Activated T-helper 2 cell treated with anti-CD3 and anti-CD28 coated beads, Interferon-gamma antibody, Interleukin-2, Interleukin-4, amounts not matched to agents 10 μg/mL and 5 μg/mL and 100 μg/mL, durations not matched to agents 14 hours and 24 hours and 36 hours (primary cell): ENCODE data around the gene PHLDB3. TPM values are rescaled to one million over a fixed set of nuclear protein-coding genes. Genes with fewer than 3 reads are reported as not detected.

Source experiments
- DNase-seq: peaks from one replicate; pipeline ENCODE4 v3.0.0; 2021; ENCODE audit warnings: low spot score
- H3K27ac Mint-ChIP-seq: one replicate; pipeline ENCODE4 v1.8.0; 2021; ENCODE audit warnings: mixed read lengths
- H3K27me3 Mint-ChIP-seq: one replicate; pipeline ENCODE4 v1.8.0; 2021; ENCODE audit warnings: low read depth, mixed read lengths
- H3K36me3 Mint-ChIP-seq: one replicate; pipeline ENCODE4 v1.8.0; 2021; ENCODE audit warnings: low read depth, mixed read lengths
- H3K4me1 Mint-ChIP-seq: one replicate; pipeline ENCODE4 v1.8.0; 2021; ENCODE audit warnings: low read depth, mixed read lengths
- H3K4me3 Mint-ChIP-seq: one replicate; pipeline ENCODE4 v1.8.0; 2021; ENCODE audit warnings: low read depth, mild to moderate bottlenecking, moderate library complexity, mixed read lengths
- H3K9me3 Mint-ChIP-seq: one replicate; pipeline ENCODE4 v1.8.0; 2021; ENCODE audit warnings: mixed read lengths
- intact Hi-C: fragments of 100-400 bp; cut with micrococcal nuclease; formaldehyde crosslinking; loops from one replicate; pipeline ENCODE4 v1.15.1; 2023
- total RNA-seq: library from RNA; stranded (reverse); gene quantifications from 2 replicates; pipeline ENCODE4 v1.2.3, GENCODE V29; 2022

PHLDB3 gene
- total RNA-seq, 1 donor from 2014 or later = 25.3 TPM

GRCh38 chr19:43469160-43469480 lies 35.4 kb downstream of the PHLDB3 start:
- Mint-ChIP-seq H3K27me3 (no peaks in the 10 kb centered on the region), H3K9me3 (no peaks in the 10 kb centered on the region), H3K36me3 (no peaks in the 10 kb centered on the region), H3K4me3 (no peak overlapping the region), H3K4me1 (peaks cover 32% of the 10 kb centered on the region), H3K27ac (no peak overlapping the region)
- DNase-seq = no peak
- intact Hi-C loops = no loop called here

DNA sequence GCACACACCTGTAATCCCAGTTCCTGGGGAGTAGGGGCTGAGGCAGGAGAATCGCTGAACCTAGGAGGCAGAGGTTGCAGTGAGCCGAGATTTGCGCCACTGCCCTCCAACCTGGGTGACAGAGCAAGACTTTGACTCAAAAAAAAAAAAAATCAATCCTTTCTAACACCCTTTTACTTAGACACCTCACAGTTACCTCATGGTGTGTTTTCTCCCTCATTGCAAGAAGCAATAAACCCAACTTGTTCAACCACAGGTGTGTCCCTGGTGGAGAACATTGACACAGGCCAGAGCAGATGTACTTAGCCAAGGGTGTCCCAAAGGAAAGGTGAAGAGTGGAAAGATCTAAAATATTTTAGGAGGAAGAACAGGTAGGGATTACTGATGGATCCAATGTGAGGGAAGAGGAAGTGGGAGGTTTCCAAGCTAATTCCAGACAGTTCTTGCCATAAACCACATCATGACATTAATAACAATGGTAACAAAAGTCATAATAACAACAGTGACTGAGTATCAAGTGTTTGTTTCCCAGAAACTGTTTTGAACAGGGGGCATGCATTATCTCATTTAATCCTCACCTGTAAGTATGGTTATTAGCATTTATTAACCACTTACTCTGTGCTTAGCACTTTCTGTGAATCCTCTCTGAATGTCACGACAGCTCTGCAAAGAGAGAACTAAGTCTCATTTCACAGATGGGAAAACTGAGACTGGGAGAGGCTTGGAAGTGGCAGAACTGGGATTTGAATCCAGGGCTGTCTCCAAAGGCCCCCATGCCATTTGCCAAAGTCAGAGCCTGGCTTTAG lies 36.0 kb downstream of the PHLDB3 start:
- no peak for DNase-seq
- Mint-ChIP-seq H3K9me3 (no peaks in the 10 kb centered on the region), H3K4me1 (peaks cover 31% of the 10 kb centered on the region), H3K27me3 (no peaks in the 10 kb centered on the region), H3K36me3 (no peaks in the 10 kb centered on the region), H3K27ac (no peak overlapping the region), H3K4me3 (no peak overlapping the region)
- intact Hi-C loops = no loop called here

DNA sequence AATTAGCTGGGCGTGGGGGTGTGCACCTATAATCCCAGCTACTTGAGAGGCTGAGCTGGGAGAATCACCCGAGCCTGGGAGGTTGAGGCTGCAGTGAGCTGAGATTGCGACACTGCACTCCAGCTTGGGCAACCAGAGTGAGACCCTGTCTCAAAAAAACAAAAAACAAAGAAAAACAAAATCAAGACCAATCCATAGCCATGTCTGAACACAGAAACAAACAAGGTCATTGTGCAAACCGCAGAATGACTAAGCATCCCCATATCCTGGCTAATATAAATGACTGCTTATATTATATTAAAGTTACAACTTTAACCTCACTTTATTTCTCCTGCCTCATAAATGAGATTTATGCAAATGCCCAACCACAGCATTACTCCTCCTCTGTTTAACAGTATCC lies 36.8 kb downstream of the PHLDB3 start:
- no peaks in the 10 kb centered on the region for H3K36me3 Mint-ChIP-seq
- intact Hi-C loops = no loop called here
- H3K9me3 Mint-ChIP-seq = no peaks in the 10 kb centered on the region
- H3K27ac Mint-ChIP-seq = no peak overlapping the region
- H3K4me1 Mint-ChIP-seq = peaks cover 31% of the 10 kb centered on the region
- H3K27me3 Mint-ChIP-seq = no peaks in the 10 kb centered on the region
- no peak overlapping the region for H3K4me3 Mint-ChIP-seq
- no peak for DNase-seq

DNA sequence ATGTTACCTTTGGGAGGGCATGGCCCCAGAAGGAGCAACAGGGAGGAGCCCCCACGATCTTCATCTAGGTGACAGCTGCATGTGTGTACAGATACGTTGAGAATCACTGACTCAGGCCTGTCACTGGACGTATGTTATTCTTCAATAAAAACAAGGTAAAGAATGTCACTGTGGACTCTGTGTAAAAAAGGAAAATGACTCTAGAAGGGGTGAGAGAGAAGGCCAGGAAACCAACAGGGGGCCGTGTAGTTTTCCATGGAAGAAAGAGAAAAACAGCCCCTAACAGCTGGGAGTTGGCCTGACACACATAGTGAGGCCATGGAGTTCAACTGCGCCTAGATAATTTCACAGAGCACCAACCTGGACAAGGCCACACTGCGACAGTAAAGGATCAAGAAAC lies 37.3 kb downstream of the PHLDB3 start:
- Mint-ChIP-seq H3K27me3 (no peaks in the 10 kb centered on the region), H3K27ac (no peak overlapping the region), H3K4me1 (peaks cover 32% of the 10 kb centered on the region), H3K36me3 (no peaks in the 10 kb centered on the region), H3K9me3 (no peaks in the 10 kb centered on the region), H3K4me3 (no peak overlapping the region)
- intact Hi-C loops = no loop called here
- DNase-seq = no peak

DNA sequence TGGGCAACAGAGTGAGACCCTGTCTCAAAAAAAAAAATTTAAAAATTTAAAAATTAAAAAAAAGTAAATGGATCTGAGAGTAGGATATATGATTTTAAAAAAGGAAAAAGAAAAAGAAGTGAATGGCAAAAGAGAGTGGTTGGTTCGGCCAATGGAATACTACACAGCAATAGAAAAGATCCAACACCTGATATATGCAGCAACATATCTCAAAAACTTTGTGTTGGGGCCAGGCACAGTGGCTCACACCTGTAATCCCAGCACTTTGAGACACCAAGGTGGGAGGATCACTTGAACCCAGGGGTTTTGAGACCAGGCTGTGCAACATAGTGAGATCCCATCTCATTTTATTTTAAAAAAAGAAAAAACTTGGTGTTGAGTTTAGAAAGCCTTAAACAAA lies 37.8 kb downstream of the PHLDB3 start:
- intact Hi-C loops = no loop called here
- Mint-ChIP-seq H3K36me3 (no peaks in the 10 kb centered on the region), H3K4me1 (peaks cover 36% of the 10 kb centered on the region), H3K27me3 (no peaks in the 10 kb centered on the region), H3K9me3 (no peaks in the 10 kb centered on the region), H3K4me3 (no peak overlapping the region), H3K27ac (no peak overlapping the region)
- no peak for DNase-seq

DNA sequence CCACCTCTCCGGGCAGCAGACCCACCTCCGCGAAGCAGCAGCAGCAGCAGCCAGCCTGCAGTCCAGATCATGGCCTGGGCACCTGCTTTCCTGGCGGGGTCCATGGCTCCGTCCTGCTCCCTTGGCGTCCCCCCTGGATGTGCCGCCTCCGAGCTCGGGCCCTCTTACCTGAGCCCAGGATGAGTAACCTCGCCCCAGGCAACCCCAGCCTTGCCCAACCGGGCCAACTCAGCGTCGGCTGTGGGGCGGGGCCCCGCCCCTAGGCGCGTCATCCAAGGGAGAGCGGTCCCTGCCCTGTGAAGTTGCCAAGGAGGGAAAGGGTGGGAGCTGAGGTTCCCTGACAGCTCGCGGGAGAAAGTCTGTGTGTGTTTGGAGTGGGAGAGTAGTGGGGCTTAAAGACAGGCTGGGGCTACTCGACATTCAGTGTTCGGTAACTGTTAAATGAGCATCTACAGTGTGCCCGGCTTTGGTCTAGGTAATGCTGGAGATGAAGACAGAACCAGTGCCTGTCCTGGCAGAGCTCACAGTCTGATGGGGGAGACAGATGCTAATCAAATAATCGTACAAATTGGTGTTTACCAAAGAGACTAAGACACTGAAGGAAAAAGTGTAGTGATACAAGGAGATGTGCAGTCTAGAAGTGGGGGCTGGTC lies 39.0 kb downstream of the PHLDB3 start, which contains the start of gene LYPD3:
Gene LYPD3, minus strand, starts transcription at position 141 of the 653 bp plus-strand sequence. Its CDS starts 37 bp downstream, at position 104.
- Mint-ChIP-seq H3K36me3 (no peaks in the 10 kb centered on the region), H3K27ac (peak within 1 kb of the TSS; percentile 23), H3K4me3 (peak within 1 kb of the TSS; percentile 89), H3K4me1 (peaks cover 40% of the 10 kb centered on the region), H3K9me3 (no peaks in the 10 kb centered on the region), H3K27me3 (no peaks in the 10 kb centered on the region)
- no peak for DNase-seq
- intact Hi-C loops = no loop called here

GRCh38 chr19:43464134-43464775 lies 40.3 kb downstream of the PHLDB3 start:
- Mint-ChIP-seq H3K4me3 (peak overlapping the region; percentile 89), H3K27ac (peak overlapping the region; percentile 96), H3K4me1 (peaks cover 36% of the 10 kb centered on the region), H3K27me3 (no peaks in the 10 kb centered on the region), H3K36me3 (no peaks in the 10 kb centered on the region), H3K9me3 (no peaks in the 10 kb centered on the region)
- intact Hi-C loops = loop anchor here (5.0 kb wide), 2 partner anchors 113 to 133 kb away; partner anchors contain the start of genes IRGQ, PINLYP, XRCC1 and ZNF576
- DNase-seq = no peak

DNA sequence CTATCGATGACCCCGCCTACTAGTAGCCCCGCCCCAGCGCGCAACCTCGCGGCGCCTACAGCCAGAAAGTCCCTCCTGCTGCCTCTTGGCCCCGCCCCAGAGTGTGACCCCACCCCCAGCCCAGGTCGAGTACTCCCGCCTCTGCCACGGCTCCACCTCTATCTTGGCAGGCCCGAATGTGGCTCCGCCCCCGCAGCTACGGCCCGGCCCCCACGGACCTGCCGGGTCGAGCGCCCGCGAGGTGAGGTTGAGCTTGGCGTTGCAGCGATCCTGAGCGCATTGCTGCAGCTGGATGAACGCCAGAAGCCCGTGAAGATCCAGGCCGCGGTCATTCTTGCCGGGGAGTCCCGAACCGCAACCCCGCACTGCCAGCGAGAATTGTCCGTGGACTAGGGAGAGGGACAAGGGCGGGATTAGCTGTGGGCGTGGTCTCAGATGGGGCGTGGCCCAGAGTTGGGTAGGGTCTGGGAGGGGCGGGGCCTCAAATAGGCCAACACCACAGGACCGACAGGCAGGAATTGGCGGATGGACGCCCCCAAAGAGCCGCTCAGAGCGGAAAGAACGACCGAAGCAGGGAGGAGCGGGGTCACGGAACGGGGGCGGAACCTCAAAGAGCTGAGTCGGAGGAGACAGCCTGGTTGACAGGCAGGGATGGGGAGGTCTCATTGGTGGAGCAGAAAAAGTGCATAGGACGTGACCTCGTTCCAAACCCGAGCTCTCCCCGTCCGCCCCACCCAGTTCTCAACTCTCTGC lies 41.0 kb downstream of the PHLDB3 start:
- peak overlapping the region; percentile 89 for H3K4me3 Mint-ChIP-seq
- peak; percentile 96 for DNase-seq
- intact Hi-C loops = loop anchor here (1.0 to 5.0 kb wide), 7 partner anchors 12 to 291 kb away; partner anchors contain the start of genes IRGQ, PHLDB3, PINLYP and SMG9
- no peaks in the 10 kb centered on the region for H3K36me3 Mint-ChIP-seq
- no peaks in the 10 kb centered on the region for H3K27me3 Mint-ChIP-seq
- H3K4me1 Mint-ChIP-seq = peaks cover 29% of the 10 kb centered on the region
- peak overlapping the region; percentile 96 for H3K27ac Mint-ChIP-seq
- H3K9me3 Mint-ChIP-seq = no peaks in the 10 kb centered on the region

GRCh38 chr19:43462785-43463380 lies 41.7 kb downstream of the PHLDB3 start:
- H3K9me3 Mint-ChIP-seq = no peaks in the 10 kb centered on the region
- DNase-seq = no peak
- intact Hi-C loops = loop anchor here (1.0 to 5.0 kb wide), 7 partner anchors 12 to 291 kb away; partner anchors contain the start of genes IRGQ, PHLDB3, PINLYP and SMG9
- H3K27ac Mint-ChIP-seq = peak overlapping the region; percentile 96
- H3K4me3 Mint-ChIP-seq = peak overlapping the region; percentile 89
- H3K27me3 Mint-ChIP-seq = no peaks in the 10 kb centered on the region
- peaks cover 23% of the 10 kb centered on the region for H3K4me1 Mint-ChIP-seq
- no peaks in the 10 kb centered on the region for H3K36me3 Mint-ChIP-seq

- H3K9me3 Mint-ChIP-seq = no peaks in the 10 kb centered on the region
- H3K27me3 Mint-ChIP-seq = no peaks in the 10 kb centered on the region
- intact Hi-C loops = loop anchor here (2.0 to 5.0 kb wide), 3 partner anchors 70 to 135 kb away; partner anchors contain the start of genes IRGQ, PINLYP, XRCC1 and ZNF575
- H3K27ac Mint-ChIP-seq = peak overlapping the region; percentile 65
- peaks cover 23% of the 10 kb centered on the region for H3K4me1 Mint-ChIP-seq
- H3K4me3 Mint-ChIP-seq = peak overlapping the region; percentile 49
- H3K36me3 Mint-ChIP-seq = no peaks in the 10 kb centered on the region
- DNase-seq = no peak
Observed at GRCh38 chr19:43462383-43462782, 42.2 kb downstream of the PHLDB3 start.

DNA sequence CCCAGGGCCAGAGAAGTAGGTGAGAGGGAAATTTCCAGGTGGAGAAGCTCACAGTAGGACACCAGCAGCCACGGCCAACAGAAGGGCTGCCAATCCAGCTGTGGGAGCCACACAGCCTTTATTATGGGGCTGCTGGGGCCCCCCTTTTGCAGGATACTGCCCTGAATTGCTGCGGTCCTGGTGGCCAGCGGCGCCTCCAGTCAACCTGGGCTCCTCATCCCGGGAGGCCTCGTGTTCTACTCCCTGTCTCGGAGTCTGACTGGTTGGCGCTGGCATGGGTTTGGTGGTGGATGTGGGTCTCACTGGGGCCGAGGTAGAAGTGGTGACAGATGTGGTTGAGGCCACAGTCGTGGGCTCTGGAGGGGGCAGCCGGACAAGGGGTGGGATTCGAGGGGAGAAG lies 43.2 kb downstream of the PHLDB3 start:
- no peaks in the 10 kb centered on the region for H3K27me3 Mint-ChIP-seq
- no peaks in the 10 kb centered on the region for H3K9me3 Mint-ChIP-seq
- no peak overlapping the region for H3K4me3 Mint-ChIP-seq
- peaks cover 18% of the 10 kb centered on the region for H3K4me1 Mint-ChIP-seq
- intact Hi-C loops = loop anchor here (5.0 kb wide), 2 partner anchors 116 to 136 kb away; partner anchors contain the start of genes IRGQ, PINLYP, XRCC1 and ZNF576
- no peak for DNase-seq
- no peak overlapping the region for H3K27ac Mint-ChIP-seq
- no peaks in the 10 kb centered on the region for H3K36me3 Mint-ChIP-seq
